ENCODE data around the gene DYSF. TPM values are rescaled to one million over a fixed set of nuclear protein-coding genes. Genes with fewer than 3 reads are reported as not detected.

DYSF gene
- total RNA-seq, 4 donors from 2014 or later = 2.4 to 10.6 (median 4.3) TPM

GRCh38 chr2:71595569-71595968, 142.2 kb downstream of the DYSF start:
- no peak for DNase-seq
- TF ChIP-seq POLR2A (IDR thresholded peaks at IDR 0.05) = no peak
- Histone ChIP-seq H3K4me1 (peaks cover 0 to 7% (median 0%) of the 10 kb centered on the region in 3 donors), H3K27me3 (peaks cover 0 to 11% (median 0%) of the 10 kb centered on the region in 4 donors), H3K36me3 (no peaks in the 10 kb centered on the region), H3K9me3 (no peaks in the 10 kb centered on the region), H3K27ac (no peak overlapping the region), H3K4me3 (no peak overlapping the region)
- 66 to 73% methylated on average over 4 to 5 of the region's 7 CpGs for WGBS, 2 donors
- intact Hi-C loops (cut with DNase I) = no loop called here

- Histone ChIP-seq H3K27me3 (peaks cover 0 to 11% (median 0%) of the 10 kb centered on the region in 4 donors), H3K27ac (no peak overlapping the region), H3K36me3 (no peaks in the 10 kb centered on the region), H3K4me3 (no peak overlapping the region), H3K4me1 (peaks cover 0 to 7% (median 0%) of the 10 kb centered on the region in 3 donors), H3K9me3 (no peaks in the 10 kb centered on the region)
- TF ChIP-seq CTCF (IDR thresholded peaks at IDR 0.05) = no peak
- no peak for TF ChIP-seq POLR2A (IDR thresholded peaks at IDR 0.05)
- WGBS, 2 donors = 29 to 58% methylated on average over 11 to 13 of the region's 17 CpGs
- intact Hi-C loops (cut with DNase I) = no loop called here
- DNase-seq = no peak
Observed at GRCh38 chr2:71596011-71596410, 142.7 kb downstream of the DYSF start.

GRCh38 chr2:71597756-71598155, 144.4 kb downstream of the DYSF start:
- Histone ChIP-seq H3K4me1 (peaks cover 0 to 7% (median 0%) of the 10 kb centered on the region in 3 donors), H3K4me3 (no peak overlapping the region), H3K27ac (no peak overlapping the region), H3K27me3 (peaks cover 0 to 11% (median 0%) of the 10 kb centered on the region in 4 donors), H3K9me3 (no peaks in the 10 kb centered on the region), H3K36me3 (no peaks in the 10 kb centered on the region)
- TF ChIP-seq CTCF (IDR thresholded peaks at IDR 0.05) = no peak
- TF ChIP-seq POLR2A (IDR thresholded peaks at IDR 0.05) = no peak
- 76 to 88% methylated on average over 3 to 4 of the region's 4 CpGs for WGBS, 2 donors
- intact Hi-C loops (cut with DNase I) = no loop called here
- DNase-seq = no peak

- intact Hi-C loops (cut with DNase I) = no loop called here
- DNase-seq = no peak
- peaks cover 0 to 15% (median under 1%) of the 10 kb centered on the region in 3 donors for H3K4me1 ChIP-seq
- WGBS, 2 donors = 74 to 78% methylated on average over 10 to 14 of the region's 14 CpGs
- no peaks in the 10 kb centered on the region for H3K9me3 ChIP-seq
- peaks cover 0 to 11% (median 0%) of the 10 kb centered on the region in 4 donors for H3K27me3 ChIP-seq
- H3K36me3 ChIP-seq = no peaks in the 10 kb centered on the region
- no peak overlapping the region for H3K27ac ChIP-seq
- no peak for TF ChIP-seq POLR2A (IDR thresholded peaks at IDR 0.05)
- TF ChIP-seq CTCF (IDR thresholded peaks at IDR 0.05) = no peak
- no peak overlapping the region for H3K4me3 ChIP-seq
Observed at GRCh38 chr2:71598526-71598925, 145.2 kb downstream of the DYSF start.

- Histone ChIP-seq H3K27ac (no peak overlapping the region), H3K9me3 (no peaks in the 10 kb centered on the region), H3K27me3 (peaks cover 0 to 14% (median 0%) of the 10 kb centered on the region in 4 donors), H3K36me3 (no peaks in the 10 kb centered on the region), H3K4me1 (peaks cover 0 to 20% (median 6%) of the 10 kb centered on the region in 3 donors), H3K4me3 (no peak overlapping the region)
- whole genome bisulfite sequencing, 2 donors = 53 to 58% methylated on average over 7 to 8 of the region's 8 CpGs
- TF ChIP-seq POLR2A (IDR thresholded peaks at IDR 0.05) (no peak), CTCF (IDR thresholded peaks at IDR 0.05) (no peak)
- intact Hi-C loops (cut with DNase I) = no loop called here
- no peak for DNase-seq
Observed at GRCh38 chr2:71599038-71599437, 145.7 kb downstream of the DYSF start.

Measured in esophagus squamous epithelium (tissue), 5 donors.